Activated naive CD4-positive, alpha-beta T cell treated with anti-CD3 and anti-CD28 coated beads, Interleukin-2, amount 50 U/mL, for 72 hours (primary cell): Measurements from ENCODE around the gene CALM1. TPM values are rescaled to one million over a fixed set of nuclear protein-coding genes. Genes with fewer than 3 reads are reported as not detected.

Experiments used
- ATAC-seq, 2 donors: fragments of 150-1000 bp; cut with Tn5 transposase; 2 replicates each; pipeline ENCODE4 v1.10.0; 2021; ENCODE audit warnings: mild to moderate bottlenecking in 2 of 2, moderate library complexity in 2 of 2
- DNase-seq, 2 donors: peaks; one replicate each; pipeline ENCODE4 v3.0.0; 2021 to 2022; ENCODE audit warnings: low spot score in 2 of 2
- H3K27ac Mint-ChIP-seq, 2 donors: one replicate each; pipeline ENCODE4 v1.8.0; 2022; ENCODE audit warnings: mild to moderate bottlenecking in 2 of 2, mixed read lengths in 2 of 2
- H3K36me3 Mint-ChIP-seq, 2 donors: one replicate each; pipeline ENCODE4 v1.8.0; 2022; ENCODE audit warnings: mixed read lengths in 2 of 2
- H3K9me3 Mint-ChIP-seq, 2 donors: one replicate each; pipeline ENCODE4 v1.8.0; 2022; ENCODE audit warnings: mixed read lengths in 2 of 2
- total RNA-seq, 2 donors: library from RNA; stranded (reverse); gene quantifications; one replicate each; pipeline ENCODE4 v1.2.3, GENCODE V29; 2022

Gene CALM1
- total RNA-seq, result 100 to 1,000 TPM; 354 to 402 TPM

DNA sequence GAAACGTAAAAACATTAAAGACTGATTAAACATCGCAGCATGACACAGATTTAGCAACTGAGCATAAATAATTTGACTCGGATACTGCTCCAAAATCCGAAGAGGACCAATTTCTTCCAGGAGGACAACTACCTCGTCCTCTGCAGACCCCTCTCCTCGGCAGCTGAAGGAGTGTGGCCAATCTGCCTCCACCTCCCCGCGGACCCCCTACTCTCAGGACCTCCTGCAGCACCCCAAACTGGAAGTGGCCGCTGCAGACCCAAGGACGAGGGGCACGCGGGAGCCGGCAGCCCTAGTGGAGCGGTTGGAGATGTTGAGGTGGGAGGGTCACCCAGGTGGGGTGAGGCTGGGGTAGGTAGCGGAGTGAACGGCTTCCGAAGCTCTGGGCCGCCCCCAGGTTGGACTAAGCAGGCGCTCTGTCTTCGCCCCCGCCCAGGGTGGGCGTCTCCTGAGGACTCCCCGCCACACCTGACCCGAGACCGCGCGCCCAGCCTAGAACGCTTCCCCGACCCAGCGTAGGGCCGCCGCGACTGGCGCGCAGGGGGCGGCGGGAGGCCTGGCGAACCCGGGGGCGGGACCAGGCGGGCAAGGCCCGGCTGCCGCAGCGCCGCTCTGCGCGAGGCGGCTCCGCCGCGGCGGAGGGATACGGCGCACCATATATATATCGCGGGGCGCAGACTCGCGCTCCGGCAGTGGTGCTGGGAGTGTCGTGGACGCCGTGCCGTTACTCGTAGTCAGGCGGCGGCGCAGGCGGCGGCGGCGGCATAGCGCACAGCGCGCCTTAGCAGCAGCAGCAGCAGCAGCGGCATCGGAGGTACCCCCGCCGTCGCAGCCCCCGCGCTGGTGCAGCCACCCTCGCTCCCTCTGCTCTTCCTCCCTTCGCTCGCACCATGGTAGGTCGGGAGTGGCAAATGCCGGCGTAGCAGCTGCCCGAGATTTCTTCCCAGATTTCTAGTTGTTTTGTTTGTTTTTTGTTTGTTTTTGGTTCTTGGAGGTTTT is at the start of gene CALM1:
CALM1 (plus strand) TSS at position 689 of the 999 bp plus-strand sequence; CDS start at position 891, 202 bp downstream.
- peak within 1 kb of the TSS; percentile 87 to 88 for H3K27ac Mint-ChIP-seq

DNA sequence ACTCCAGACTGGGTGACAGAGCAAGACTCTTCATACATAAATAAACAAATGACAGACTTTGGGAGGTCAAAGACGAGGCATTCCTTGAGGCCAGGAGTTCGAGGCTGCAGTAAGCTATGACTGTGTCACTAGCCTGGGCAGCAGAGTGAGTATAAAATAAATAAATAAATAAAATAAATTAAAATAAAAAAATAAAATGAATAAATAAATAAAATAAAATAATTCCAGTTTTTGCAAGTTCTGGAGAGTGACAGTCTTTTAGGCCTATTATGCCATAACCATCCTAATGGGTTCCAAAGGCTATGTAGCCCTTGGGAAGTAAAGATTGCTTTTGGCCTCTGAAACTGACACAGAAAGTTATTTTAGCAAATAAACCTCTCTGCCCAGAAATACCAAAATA is 48.6 kb upstream of the CALM1 start:
- H3K9me3 Mint-ChIP-seq, result no peaks in the 10 kb centered on the region
- no peak for ATAC-seq
- no peaks in the 10 kb centered on the region for H3K36me3 Mint-ChIP-seq
- no peak for DNase-seq
- H3K27ac Mint-ChIP-seq, result no peak overlapping the region

More for the DNA sequence above, at the start of gene CALM1:
- Mint-ChIP-seq H3K9me3 (no peaks in the 10 kb centered on the region), H3K36me3 (peaks cover 22 to 31% of the 10 kb centered on the region in 2 donors)
- peak; percentile 60 to 70 for ATAC-seq
- peak; percentile 94 to 98 for DNase-seq

- no peak overlapping the region for H3K27ac Mint-ChIP-seq
- DNase-seq, result no peak
- no peaks in the 10 kb centered on the region for H3K36me3 Mint-ChIP-seq
- no peak for ATAC-seq
- H3K9me3 Mint-ChIP-seq, result no peaks in the 10 kb centered on the region
Measured at GRCh38 chr14:90349739-90350138, 47.1 kb upstream of the CALM1 start.

DNA sequence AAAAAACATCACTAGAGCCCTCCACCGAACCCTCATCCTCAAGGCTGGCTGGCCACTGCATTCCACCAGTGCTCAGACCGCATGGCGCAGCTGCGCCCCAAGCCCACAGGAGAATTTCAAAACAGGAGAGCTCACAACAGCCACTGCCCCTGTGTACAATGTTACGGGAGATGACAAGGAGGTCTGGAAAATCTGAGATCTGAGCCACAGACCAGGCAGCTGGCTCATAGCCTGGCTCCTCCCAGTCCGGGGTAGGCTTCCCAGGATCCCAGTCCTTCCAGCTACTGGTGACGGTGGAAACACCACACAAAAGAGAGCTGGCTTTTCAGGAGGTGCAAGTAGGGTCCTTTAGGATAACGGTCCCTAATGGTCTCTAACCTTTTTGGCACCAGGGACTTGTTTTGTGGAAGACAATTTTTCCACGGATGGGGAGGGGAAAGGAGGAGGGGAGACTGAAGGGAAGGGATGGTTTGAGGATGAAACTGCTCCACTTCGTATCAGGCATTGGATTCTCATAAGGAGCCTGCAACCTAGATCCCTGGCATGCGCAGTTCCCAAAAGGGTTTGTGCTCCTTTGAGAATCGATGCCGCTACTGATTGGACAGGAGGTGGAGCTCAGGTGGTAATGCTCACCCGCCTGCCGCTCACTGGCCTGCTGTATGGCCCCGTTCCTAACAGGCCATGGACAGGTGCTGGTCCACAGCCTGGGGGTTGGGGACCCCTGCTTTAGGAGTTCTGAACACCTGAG is 42.1 kb upstream of the CALM1 start:
- no peak for DNase-seq
- ATAC-seq, result no peak
- Mint-ChIP-seq H3K36me3 (no peaks in the 10 kb centered on the region), H3K9me3 (no peaks in the 10 kb centered on the region), H3K27ac (no peak overlapping the region)

GRCh38 chr14:90355540-90356518 is 41.0 kb upstream of the CALM1 start:
- no peak for ATAC-seq
- Mint-ChIP-seq H3K27ac (no peak overlapping the region), H3K9me3 (no peaks in the 10 kb centered on the region), H3K36me3 (no peaks in the 10 kb centered on the region)
- DNase-seq, result no peak

GRCh38 chr14:90356925-90357324 is 39.9 kb upstream of the CALM1 start:
- Mint-ChIP-seq H3K9me3 (no peaks in the 10 kb centered on the region), H3K27ac (no peak overlapping the region), H3K36me3 (no peaks in the 10 kb centered on the region)
- DNase-seq, result no peak
- no peak for ATAC-seq

GRCh38 chr14:90358359-90358758 is 38.5 kb upstream of the CALM1 start:
- DNase-seq (no peak), ATAC-seq (no peak)
- H3K27ac Mint-ChIP-seq, result no peak overlapping the region
- no peaks in the 10 kb centered on the region for H3K36me3 Mint-ChIP-seq
- no peaks in the 10 kb centered on the region for H3K9me3 Mint-ChIP-seq

GRCh38 chr14:90361865-90362557 is 34.8 kb upstream of the CALM1 start:
- no peak for ATAC-seq
- Mint-ChIP-seq H3K36me3 (no peaks in the 10 kb centered on the region), H3K9me3 (no peaks in the 10 kb centered on the region), H3K27ac (peak overlapping the region; percentile 46 to 48)
- no peak for DNase-seq

DNA sequence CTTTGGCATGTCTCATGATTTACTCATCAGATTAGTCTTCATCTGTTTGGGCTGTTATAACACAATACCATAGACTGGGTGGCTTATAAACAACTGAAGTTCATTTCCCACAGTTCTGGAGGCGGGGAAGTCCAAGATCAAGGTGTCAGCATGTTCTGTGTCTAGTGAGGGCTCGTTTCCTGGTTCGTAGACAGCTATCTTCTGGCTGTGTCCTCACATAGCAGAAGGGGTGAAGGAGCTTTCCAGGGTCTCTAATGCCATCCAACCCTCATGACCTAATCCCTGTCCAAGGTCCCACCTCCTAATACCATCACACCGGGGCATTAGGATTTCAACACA is 34.3 kb upstream of the CALM1 start:
- H3K27ac Mint-ChIP-seq, result no peak overlapping the region
- ATAC-seq (no peak), DNase-seq (no peak)
- no peaks in the 10 kb centered on the region for H3K36me3 Mint-ChIP-seq
- no peaks in the 10 kb centered on the region for H3K9me3 Mint-ChIP-seq

DNA sequence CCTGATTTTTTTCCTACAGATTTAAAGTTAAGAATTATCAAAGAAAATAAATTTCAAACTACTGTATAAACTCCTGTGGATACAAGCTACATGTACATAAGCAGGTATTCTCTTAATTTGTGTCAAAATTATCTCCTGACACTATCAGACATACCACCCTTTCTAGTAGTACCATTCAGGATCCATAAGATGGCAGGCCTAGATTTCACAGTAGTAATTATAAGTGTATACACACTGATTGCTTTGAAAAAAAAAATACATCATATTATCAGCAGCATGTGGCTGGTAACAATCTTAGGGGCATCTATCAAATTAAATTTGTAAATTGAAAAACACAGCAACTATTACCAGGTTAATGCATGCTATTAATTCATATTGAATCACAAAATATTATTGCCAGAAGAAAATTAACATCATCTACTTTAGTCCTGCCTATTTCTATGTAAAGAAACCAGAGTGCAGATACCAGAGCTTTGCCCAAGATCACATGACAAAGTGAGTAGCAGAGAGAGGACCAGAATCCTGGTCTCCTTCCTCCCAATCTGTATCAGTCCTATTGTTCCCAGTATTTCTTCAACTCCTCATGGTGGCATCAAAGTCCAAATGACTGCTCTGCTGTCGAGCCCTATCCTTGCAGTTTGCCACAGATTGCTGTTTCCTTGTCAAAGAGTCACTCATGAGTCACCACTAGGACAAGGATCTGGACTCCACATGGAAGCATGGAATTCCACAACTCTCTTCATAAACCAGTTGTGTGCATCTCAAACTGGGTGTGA is 27.7 kb upstream of the CALM1 start:
- peak; percentile 36 to 61 for ATAC-seq
- H3K9me3 Mint-ChIP-seq, result no peaks in the 10 kb centered on the region
- DNase-seq, result no peak
- H3K36me3 Mint-ChIP-seq, result no peaks in the 10 kb centered on the region
- no peak overlapping the region for H3K27ac Mint-ChIP-seq

- Mint-ChIP-seq H3K9me3 (no peaks in the 10 kb centered on the region), H3K36me3 (no peaks in the 10 kb centered on the region), H3K27ac (peak overlapping the region in 1 of 2 donors; percentile 65)
- DNase-seq (no peak), ATAC-seq (no peak)
Measured at GRCh38 chr14:90373887-90374286, 22.9 kb upstream of the CALM1 start.

- H3K27ac Mint-ChIP-seq, result no peak overlapping the region
- H3K36me3 Mint-ChIP-seq, result no peaks in the 10 kb centered on the region
- DNase-seq (no peak), ATAC-seq (no peak)
- no peaks in the 10 kb centered on the region for H3K9me3 Mint-ChIP-seq
Measured at GRCh38 chr14:90374813-90375212, 22.0 kb upstream of the CALM1 start.

- Mint-ChIP-seq H3K36me3 (no peaks in the 10 kb centered on the region), H3K27ac (no peak overlapping the region), H3K9me3 (no peaks in the 10 kb centered on the region)
- ATAC-seq (no peak), DNase-seq (no peak)
Measured at GRCh38 chr14:90375934-90376333, 20.9 kb upstream of the CALM1 start.

GRCh38 chr14:90378249-90378648 is 18.6 kb upstream of the CALM1 start:
- no peaks in the 10 kb centered on the region for H3K9me3 Mint-ChIP-seq
- ATAC-seq, result no peak
- no peak for DNase-seq
- H3K27ac Mint-ChIP-seq, result no peak overlapping the region
- H3K36me3 Mint-ChIP-seq, result no peaks in the 10 kb centered on the region

DNA sequence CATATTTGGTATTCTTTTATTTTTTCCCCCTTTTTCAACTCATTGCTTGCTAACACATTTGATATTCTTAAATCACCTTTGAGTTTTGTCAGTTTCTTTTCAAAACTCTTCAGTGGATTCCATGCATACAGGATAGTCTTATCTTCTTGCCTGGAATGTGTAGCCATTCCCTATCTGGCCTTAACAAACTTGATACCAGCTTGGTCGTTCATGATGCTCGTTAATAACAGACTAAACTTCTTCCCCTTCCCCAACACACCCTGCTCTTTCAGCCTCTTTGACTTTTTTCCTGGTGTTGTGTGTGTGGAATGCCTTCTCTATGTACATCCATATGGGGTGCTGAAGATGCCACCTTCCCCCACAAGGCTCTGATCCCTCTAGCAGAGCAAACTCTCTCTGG is 17.7 kb upstream of the CALM1 start:
- no peak for ATAC-seq
- no peak overlapping the region for H3K27ac Mint-ChIP-seq

More for the DNA sequence above, 17.7 kb upstream of the CALM1 start:
- no peak for DNase-seq
- no peaks in the 10 kb centered on the region for H3K9me3 Mint-ChIP-seq
- H3K36me3 Mint-ChIP-seq, result no peaks in the 10 kb centered on the region
